Stimulated activated CD4-positive, alpha-beta T cell treated with anti-CD3 and anti-CD28 coated beads, Interleukin-1b, Interleukin-23, amount 100 ng/mL, for 4 hours (primary cell): ENCODE measurements around the gene KCTD5.

Source experiments
- DNase-seq, 2 donors: peaks; one replicate each; pipeline ENCODE4 v3.0.0-alpha.2; 2020; ENCODE audit warnings: low read depth in 2 of 2

KCTD5 gene

DNA sequence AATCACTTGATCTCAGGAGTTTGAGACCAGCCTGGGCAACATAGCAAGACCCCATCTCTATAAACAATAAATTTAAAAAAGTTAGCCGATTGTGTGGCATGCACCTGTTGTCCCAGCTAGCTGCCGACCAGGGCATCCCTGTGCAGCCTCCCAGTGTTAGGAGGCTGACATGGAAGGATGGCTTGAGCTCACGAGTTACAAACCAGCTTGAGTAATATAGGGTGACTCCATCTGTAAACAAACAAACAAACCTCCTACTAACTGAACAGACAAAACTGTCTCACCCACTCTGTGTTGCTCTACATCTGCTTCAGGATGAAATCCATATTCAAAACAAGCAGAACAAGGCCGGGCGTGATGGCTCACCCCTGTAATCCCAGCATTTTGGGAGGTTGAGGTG lies 44.6 kb downstream of the KCTD5 start:
- DNase-seq, result no peak

DNA sequence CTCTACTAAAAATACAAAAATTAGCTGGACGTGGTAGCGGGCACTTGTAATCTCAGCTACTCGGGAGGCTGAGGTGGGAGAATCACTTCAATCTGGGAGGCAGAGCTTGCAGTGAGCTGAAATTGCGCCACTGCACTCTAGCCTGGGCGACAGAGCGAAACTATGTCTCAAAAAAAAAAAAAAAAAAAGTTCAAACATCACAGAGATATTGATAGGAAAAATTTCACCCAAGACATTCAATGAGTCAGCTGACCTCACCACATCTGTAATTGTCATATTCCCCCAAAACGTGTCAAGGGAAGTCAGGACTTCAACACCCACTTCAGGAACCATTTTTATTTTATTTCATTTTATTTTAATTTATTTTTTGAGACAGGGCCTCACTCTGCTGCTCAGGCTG lies 45.7 kb downstream of the KCTD5 start:
- DNase-seq, result no peak

DNA sequence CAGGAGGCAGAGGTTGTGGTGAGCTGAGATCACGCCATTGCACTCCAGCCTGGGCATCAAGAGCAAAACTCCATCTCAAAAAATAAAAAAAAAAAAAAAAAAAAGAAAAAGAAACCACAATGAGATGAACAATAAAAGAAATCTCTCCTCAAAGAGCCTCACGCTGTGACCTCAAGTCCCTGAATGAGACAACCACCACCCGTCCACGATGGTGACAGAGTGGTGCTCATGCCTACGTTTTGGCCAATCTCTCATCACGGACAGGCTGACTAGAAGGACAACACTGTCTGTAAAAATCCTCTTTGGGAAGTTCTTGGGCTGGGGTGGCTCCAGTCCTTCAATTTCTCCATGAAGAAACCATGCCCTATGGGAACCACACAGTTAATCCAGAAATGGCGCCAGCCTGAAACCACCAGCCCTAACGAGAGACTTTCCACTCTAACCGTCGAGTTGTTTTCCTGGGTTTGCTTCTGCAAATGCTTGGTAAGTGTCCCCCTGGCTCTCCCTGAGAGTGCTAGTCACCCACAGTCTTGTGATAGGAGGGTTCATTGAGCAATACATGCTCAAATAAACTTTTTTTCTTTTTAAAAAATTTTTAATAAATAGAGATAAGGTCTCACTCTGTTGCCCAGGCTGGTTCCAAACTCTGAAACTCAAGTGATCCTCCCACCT lies 52.7 kb downstream of the KCTD5 start:
- no peak for DNase-seq

- no peak for DNase-seq
Measured at GRCh38 chr16:2736476-2737237, 54.3 kb downstream of the KCTD5 start.

GRCh38 chr16:2737238-2737605 lies 54.9 kb downstream of the KCTD5 start:
- DNase-seq, result no peak

DNA sequence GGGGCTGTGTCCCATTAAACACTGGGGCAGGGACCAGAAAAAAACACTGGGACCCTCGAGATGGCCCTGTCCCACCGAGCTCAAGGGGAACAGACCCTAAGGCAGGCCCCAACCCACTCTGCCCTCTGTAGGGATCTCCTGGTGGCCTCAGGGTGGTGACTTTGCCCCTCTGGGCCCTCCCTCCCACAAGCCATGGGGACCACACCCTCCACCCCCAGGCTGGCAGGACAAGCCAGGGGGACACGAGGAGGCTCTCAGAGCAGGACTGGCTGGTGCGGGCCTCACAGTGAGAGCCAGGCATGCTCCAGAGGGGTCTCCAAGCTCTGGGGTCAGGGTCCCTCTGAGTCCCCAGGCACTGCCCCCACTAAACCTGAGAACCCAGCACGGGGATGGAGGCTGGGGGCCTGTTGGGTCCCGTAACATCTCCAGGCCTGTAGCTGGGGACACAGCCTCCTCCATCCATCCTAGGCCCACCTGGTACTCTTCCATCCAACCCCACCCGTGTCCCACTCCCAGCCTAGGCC lies 55.6 kb downstream of the KCTD5 start:
- no peak for DNase-seq

DNA sequence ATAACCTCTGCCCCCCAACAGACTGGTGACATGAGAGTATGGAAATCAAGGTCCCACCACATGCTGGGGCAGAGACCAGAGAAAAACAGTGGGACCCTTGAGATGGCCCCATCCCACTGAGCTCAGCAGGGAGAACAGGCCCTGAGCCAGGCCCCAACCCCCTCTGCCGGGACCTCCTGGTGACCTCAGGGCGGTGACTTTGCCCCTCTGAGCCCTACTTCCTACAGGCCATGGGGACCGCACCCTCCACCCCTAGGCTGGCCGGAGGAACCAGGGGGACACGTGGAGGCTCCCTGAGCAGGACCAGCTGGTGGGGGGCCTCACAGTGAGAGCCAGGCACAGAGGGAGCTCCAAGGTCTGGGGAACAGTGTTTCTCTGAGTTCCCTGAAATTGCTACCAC lies 56.3 kb downstream of the KCTD5 start:
- DNase-seq, result no peak

- no peak for DNase-seq
Measured at GRCh38 chr16:2739625-2740430, 57.5 kb downstream of the KCTD5 start.

GRCh38 chr16:2740476-2740875 lies 58.2 kb downstream of the KCTD5 start:
- no peak for DNase-seq

DNA sequence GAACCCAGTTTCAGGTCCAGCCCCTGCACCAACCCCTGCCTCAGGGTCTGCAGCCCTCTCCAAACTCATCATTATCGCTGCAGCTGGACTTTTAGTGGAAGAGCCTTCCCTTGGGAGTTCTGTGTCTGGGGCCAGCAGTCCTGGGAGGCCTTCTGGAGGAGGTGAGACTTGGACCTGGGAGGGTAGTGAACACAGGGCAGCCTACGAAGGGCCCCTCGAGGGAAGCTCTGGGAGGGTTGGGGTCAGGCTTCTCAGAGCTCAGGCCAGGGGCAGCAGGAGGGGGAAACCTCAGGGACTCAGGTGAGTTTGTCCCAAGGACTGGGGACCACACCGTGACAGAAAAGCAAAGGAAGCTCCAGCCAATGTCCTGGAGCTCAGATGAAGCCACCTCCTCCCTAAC lies 58.8 kb downstream of the KCTD5 start:
- no peak for DNase-seq

DNA sequence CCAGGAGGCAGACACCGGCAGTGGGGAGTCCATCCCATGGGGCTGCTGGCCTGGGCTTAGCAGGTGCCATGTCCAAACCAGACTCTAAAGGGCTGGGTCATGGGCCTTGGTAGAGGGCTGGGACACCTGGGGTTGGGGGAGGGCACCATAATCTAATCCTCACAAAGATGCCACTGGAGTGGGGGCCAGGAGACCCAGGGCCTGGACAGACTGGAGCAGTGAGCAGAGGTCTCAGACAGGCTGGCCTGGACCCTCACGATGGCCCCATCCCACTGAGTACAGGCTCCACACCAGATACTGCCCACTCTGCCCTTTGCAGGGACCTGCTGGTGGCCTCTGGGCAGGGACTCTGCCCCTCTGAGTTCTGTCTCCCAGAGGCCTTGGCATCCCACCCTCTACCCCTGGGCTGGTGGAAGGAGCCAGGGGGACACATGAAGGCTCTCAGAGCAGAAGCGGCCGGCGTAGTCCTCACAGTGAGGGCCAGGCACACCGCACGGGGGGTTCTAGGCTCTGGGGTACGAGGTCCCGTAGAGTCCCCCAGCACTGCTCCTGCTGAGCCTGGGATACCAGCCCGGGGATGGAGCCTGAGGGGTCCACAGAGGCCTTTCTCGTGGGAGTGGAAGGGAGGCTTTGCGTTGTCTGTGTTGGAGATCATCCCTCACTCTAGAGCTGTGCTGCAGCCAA lies 60.1 kb downstream of the KCTD5 start:
- DNase-seq, result no peak

DNA sequence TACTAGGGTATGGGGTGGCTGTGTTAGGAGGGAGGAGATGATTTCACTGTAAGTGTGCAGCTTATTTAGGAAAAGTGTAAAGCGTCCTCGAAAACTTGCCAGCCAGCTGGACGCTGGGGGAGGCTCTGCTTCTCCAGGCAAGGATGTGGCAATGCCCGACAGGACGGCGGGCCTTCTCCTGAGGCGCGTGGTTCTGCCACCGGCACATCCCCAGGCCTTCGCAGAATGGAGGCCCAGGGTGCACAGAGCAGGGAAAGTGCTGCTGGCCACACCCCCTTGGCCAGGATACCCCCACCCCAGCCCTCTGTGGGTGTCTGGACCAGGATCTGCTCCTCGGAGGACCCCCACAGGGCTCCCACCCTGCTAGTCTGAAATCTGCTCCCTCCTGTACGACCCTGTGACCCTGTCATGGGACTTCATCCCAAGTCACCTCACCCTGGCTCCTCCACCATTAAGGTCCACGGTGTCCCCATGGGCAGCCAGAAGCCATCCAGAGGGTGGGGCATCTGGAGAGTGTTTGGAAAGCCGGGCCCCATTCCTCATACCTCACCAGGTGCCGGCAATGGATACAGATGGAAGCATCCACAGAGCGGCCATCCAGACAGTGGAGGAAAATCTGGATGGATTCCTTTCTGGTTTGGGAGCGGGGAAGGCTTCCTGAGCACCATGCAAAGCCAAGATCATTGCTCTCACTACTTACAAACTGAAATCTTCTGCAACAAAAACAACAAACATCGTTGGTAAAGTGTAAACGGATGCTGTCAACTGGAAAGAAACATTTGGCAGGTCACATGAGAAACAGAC lies 60.9 kb downstream of the KCTD5 start:
- DNase-seq, result no peak

- DNase-seq, result no peak
Measured at GRCh38 chr16:2744711-2745110, 62.4 kb downstream of the KCTD5 start.

DNA sequence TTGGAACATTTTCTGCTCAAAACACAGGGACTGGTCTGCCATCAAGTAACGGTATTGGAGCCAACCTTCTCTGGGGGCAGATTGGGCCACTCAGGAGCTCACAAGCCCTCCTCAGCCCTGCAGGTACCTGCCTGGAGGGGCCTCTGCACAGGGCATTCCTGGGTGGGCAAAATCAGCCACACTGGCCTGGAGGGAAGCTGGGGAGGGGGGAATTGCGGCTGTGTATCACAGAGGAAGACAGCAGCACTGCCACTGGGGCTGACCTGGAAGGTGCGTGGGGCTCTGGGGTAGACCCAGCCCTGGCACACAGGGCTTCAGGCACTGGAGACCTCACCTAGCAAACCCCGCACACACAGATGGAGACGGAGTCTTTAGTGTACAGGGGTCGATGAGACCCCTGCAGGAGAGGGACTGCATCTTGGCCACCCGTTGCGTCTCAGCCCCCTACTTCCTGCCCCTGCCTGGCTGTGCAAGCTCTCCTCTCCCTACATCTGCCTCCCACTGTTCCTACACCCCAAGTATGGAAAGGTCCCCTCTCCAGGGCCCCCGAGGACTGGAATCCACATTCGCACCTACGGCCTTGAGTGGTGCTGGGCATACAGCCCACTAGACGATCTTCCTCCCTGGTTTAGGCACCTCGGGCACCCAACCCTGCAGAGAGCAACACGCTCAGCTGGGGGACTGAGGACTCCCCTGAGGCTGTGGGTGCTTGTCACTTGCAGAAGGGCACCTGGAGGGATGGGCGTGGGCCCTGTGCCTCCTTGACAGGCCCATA lies 63.0 kb downstream of the KCTD5 start:
- DNase-seq, result no peak

DNA sequence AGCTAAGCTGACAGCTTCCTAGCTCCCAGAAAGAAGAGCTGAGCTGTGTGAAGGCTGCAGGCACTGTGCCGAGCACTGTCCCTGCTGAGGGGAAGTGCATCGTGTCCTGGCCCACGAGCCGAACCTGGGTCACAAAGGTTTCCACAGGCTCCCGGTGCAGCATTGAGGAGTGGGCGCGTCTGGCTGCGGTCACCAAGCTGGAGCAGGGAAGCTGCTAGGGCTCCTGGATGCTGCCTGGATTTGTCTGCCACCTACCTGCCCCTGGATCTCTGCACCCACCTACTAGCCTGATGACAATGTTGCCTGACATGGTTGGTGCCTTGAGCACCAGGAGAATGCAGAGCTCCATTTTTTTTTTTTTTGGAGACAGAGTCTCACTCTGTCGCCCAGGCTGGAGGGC lies 63.6 kb downstream of the KCTD5 start:
- no peak for DNase-seq

- DNase-seq, result no peak
Measured at GRCh38 chr16:2748757-2749455, 66.6 kb downstream of the KCTD5 start.

DNA sequence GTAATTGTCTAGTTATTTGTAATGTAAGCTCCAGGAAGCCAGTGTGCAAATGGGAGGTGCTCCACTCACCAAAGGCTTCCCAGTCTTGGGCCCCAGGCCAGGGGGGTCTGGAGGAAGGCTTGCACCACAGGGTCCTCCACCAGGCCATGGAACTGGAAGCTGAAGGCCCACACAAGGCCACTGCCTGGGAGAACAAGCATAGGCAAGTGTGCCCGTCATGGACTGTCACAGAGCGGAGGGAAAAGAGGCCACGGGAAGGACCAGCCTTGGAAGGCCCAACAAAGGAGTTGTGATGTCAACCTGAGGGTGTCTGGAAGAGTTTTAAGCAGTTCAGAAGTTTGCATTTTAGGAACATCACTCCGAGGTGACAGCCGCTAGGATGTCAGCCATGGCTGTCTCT lies 67.2 kb downstream of the KCTD5 start:
- no peak for DNase-seq

- DNase-seq, result no peak
Measured at GRCh38 chr16:2749936-2750335, 67.6 kb downstream of the KCTD5 start.

DNA sequence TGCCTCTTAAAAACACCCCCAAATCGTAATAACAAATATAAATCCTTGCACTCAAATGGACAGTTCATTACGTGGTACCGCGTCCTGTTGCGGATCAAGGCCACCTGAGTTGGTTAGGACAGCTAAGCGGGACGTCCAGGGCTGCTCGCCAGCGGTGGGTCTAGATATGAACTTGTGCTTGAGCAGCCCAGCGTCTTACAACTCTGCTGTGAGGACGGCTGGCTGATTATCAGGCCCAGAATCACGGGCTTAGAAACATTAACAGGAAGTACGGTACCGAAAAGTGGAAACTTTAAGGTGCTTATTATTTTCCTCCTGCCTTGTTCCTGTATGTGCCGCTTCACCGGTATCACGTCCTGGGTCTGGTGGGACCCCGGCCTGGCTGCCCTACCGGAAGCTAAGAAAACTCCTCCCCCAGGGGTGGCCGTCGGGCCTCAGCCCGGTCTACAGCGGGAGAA lies 69.3 kb downstream of the KCTD5 start:
- no peak for DNase-seq
